DND-41 (cell line): ENCODE data around the gene HDGF.

Experiments used
- ATAC-seq: fragments of 200-7000 bp; cut with Tn5 transposase; 3 replicates; pipeline ENCODE4 v1.9.1; 2021; ENCODE audit warnings: low read depth; ENCODE audit not compliant: insufficient read depth
- DNase-seq: peaks from one replicate; pipeline ENCODE4 v3.0.0-alpha.2; 2020
- H2AFZ ChIP-seq: 2 replicates; pipeline ENCODE4 v1.6.0; 2012; ENCODE audit warnings: low read depth, low read length
- H3K27ac ChIP-seq: 2 replicates; pipeline ENCODE4 v1.5.1; 2012; ENCODE audit warnings: low read length, inconsistent platforms
- H3K27me3 ChIP-seq: fragments of 200-600 bp; sonication (generic); 2 replicates; pipeline ENCODE4 v1.6.0; 2012; ENCODE audit warnings: low read length, mild to moderate bottlenecking, inconsistent platforms; ENCODE audit not compliant: insufficient read depth, poor library complexity
- H3K36me3 ChIP-seq: 2 replicates; pipeline ENCODE4 v1.5.1; 2012; ENCODE audit warnings: low read length, inconsistent platforms; ENCODE audit not compliant: insufficient read depth
- H3K4me1 ChIP-seq: 2 replicates; pipeline ENCODE4 v1.5.1; 2012; ENCODE audit warnings: mild to moderate bottlenecking, low read length; ENCODE audit not compliant: insufficient read depth
- H3K4me2 ChIP-seq: 2 replicates; pipeline ENCODE4 v1.6.0; 2012; ENCODE audit warnings: mild to moderate bottlenecking, moderate library complexity, low read length, inconsistent platforms; ENCODE audit not compliant: insufficient read depth
- H3K4me3 ChIP-seq, 2 experiments: fragments of 200-600 bp in 1 of 2; shearing (Covaris generic) in 1 of 2; 2 replicates each; pipeline ENCODE4 v1.5.1; 2012 to 2016; ENCODE audit warnings: inconsistent platforms in 2 of 2, low read length in 2 of 2, mild to moderate bottlenecking in 2 of 2, low read depth in 1 of 2, moderate library complexity in 1 of 2
- H3K79me2 ChIP-seq: 2 replicates; pipeline ENCODE4 v1.6.0; 2012; ENCODE audit warnings: low read length, inconsistent platforms; ENCODE audit not compliant: insufficient read depth
- H3K9ac ChIP-seq: 2 replicates; pipeline ENCODE4 v1.6.0; 2012; ENCODE audit warnings: low read depth, mild to moderate bottlenecking, inconsistent platforms, low read length, moderate library complexity
- H3K9me3 ChIP-seq: 2 replicates; pipeline ENCODE4 v1.5.1; 2012; ENCODE audit warnings: low read length, moderate library complexity, mild to moderate bottlenecking, inconsistent platforms; ENCODE audit not compliant: insufficient read depth, severe bottlenecking
- H4K20me1 ChIP-seq: 2 replicates; pipeline ENCODE4 v1.6.0; 2012; ENCODE audit warnings: low read length; ENCODE audit not compliant: insufficient read depth
- EZH2 ChIP-seq: IDR thresholded peaks from 3 replicates; pipeline ENCODE4 v1.6.1; 2012; ENCODE audit warnings: borderline replicate concordance, low read depth, mild to moderate bottlenecking, moderate library complexity, low read length, inconsistent platforms; ENCODE audit not compliant: severe bottlenecking
- TF ChIP-seq, protein P1 (sequence below): IDR thresholded peaks from 2 replicates; pipeline ENCODE4 v1.5.1; 2012; ENCODE audit warnings: borderline replicate concordance, low read length, moderate library complexity, mild to moderate bottlenecking; ENCODE audit not compliant: poor library complexity, severe bottlenecking; ENCODE audit errors: extremely low read depth

HDGF gene

GRCh38 chr1:156789621-156790318 lies 38.3 kb upstream of the HDGF start:
- no peak for DNase-seq
- Histone ChIP-seq H2AFZ (no peak overlapping the region), H3K9ac (no peak overlapping the region), H3K36me3 (peaks cover 93% of the 10 kb centered on the region), H3K27me3 (no peaks in the 10 kb centered on the region), H3K4me3 (no peak overlapping the region), H3K27ac (no peak overlapping the region), H3K4me1 (no peaks in the 10 kb centered on the region), H3K79me2 (peaks cover 14% of the 10 kb centered on the region; the same call in 1 of the 2 replicates), H3K9me3 (no peaks in the 10 kb centered on the region), H4K20me1 (peaks cover 2% of the 10 kb centered on the region; the same call in 1 of the 2 replicates), H3K4me2 (no peak overlapping the region)
- ATAC-seq = no peak
- no peak for TF ChIP-seq EZH2
- TF ChIP-seq, protein P1, sequence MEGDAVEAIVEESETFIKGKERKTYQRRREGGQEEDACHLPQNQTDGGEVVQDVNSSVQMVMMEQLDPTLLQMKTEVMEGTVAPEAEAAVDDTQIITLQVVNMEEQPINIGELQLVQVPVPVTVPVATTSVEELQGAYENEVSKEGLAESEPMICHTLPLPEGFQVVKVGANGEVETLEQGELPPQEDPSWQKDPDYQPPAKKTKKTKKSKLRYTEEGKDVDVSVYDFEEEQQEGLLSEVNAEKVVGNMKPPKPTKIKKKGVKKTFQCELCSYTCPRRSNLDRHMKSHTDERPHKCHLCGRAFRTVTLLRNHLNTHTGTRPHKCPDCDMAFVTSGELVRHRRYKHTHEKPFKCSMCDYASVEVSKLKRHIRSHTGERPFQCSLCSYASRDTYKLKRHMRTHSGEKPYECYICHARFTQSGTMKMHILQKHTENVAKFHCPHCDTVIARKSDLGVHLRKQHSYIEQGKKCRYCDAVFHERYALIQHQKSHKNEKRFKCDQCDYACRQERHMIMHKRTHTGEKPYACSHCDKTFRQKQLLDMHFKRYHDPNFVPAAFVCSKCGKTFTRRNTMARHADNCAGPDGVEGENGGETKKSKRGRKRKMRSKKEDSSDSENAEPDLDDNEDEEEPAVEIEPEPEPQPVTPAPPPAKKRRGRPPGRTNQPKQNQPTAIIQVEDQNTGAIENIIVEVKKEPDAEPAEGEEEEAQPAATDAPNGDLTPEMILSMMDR = no peak

DNA sequence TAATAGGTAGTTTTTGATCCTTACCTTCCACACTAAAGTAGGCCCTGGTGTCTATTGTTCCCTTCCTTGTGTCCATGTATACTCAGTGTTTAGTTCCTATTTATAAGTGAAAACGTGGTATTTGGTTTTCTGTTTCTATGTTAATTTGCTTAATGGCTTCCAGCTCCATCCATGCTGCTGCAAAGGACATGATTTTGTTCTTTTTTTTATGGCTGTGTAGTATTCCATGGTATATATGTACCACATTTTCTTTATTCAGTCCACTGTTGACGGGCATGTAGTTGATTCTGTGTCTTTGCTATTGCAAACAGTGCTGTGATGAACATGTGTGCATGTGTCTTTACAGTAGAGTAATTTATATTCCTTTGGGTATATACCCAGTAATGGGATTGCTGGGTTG lies 36.7 kb upstream of the HDGF start:
- H3K27me3 ChIP-seq = no peaks in the 10 kb centered on the region
- DNase-seq = no peak
- H3K9me3 ChIP-seq = no peaks in the 10 kb centered on the region
- no peak overlapping the region for H3K9ac ChIP-seq
- no peak overlapping the region for H3K27ac ChIP-seq
- peaks cover 10% of the 10 kb centered on the region for H4K20me1 ChIP-seq
- no peak overlapping the region for H3K4me2 ChIP-seq
- H3K4me3 ChIP-seq = no peak overlapping the region
- ATAC-seq = no peak
- H3K36me3 ChIP-seq = peaks cover 89% of the 10 kb centered on the region
- H3K79me2 ChIP-seq = peaks cover 24% of the 10 kb centered on the region
- no peak overlapping the region for H2AFZ ChIP-seq
- TF ChIP-seq, protein P1 = no peak
- TF ChIP-seq EZH2 = no peak
- H3K4me1 ChIP-seq = no peaks in the 10 kb centered on the region

- H3K9ac ChIP-seq = no peak overlapping the region
- peaks cover 22% of the 10 kb centered on the region for H4K20me1 ChIP-seq
- H3K4me2 ChIP-seq = no peak overlapping the region
- H3K4me3 ChIP-seq = no peak overlapping the region
- TF ChIP-seq, protein P1 = no peak
- no peak for TF ChIP-seq EZH2
- H3K79me2 ChIP-seq = peaks cover 38% of the 10 kb centered on the region
- no peaks in the 10 kb centered on the region for H3K4me1 ChIP-seq
- H3K9me3 ChIP-seq = no peaks in the 10 kb centered on the region
- H2AFZ ChIP-seq = no peak overlapping the region
- H3K27ac ChIP-seq = no peak overlapping the region
- ATAC-seq (no peak), DNase-seq (no peak)
- H3K27me3 ChIP-seq = no peaks in the 10 kb centered on the region
- peaks cover 88% of the 10 kb centered on the region for H3K36me3 ChIP-seq
Measured at GRCh38 chr1:156786640-156787039, 35.2 kb upstream of the HDGF start.
